Naive thymus-derived CD4-positive, alpha-beta T cell (primary cell): ENCODE measurements around the gene PNLIPRP2. TPM values are rescaled to one million over a fixed set of nuclear protein-coding genes. Genes with fewer than 3 reads are reported as not detected.
A peak's percentile ranks its signal among the peaks of the same experiment; 100 is the strongest.

Experiments used
- ATAC-seq: fragments of 150-1000 bp; cut with Tn5 transposase; 2 replicates; pipeline ENCODE4 v1.10.0; 2021; ENCODE audit warnings: mild to moderate bottlenecking, moderate library complexity
- CTCF ChIA-PET: fragments of 350-600 bp; sonication (Branson Sonifier 250); formaldehyde crosslinking; loops from one replicate; lab custom pipeline; 2021; ENCODE audit warnings: antibody characterized with exemption; lab: Charles Lee
- POLR2A ChIA-PET: fragments of 350-600 bp; sonication (Branson Sonifier 250); formaldehyde crosslinking; loops from one replicate; lab custom pipeline; 2021; ENCODE audit warnings: antibody characterized with exemption, inconsistent platforms; lab: Charles Lee
- DNase-seq, 9 donors: peaks; one replicate each; pipeline versions ENCODE4 v3.0.0 to v3.0.0-alpha.2; 2020 to 2022; ENCODE audit warnings: mixed read lengths in 1 of 9
- H3K27ac ChIP-seq: one replicate; pipeline ENCODE4 v1.7.0; 2013; ENCODE audit warnings: mild to moderate bottlenecking, low read depth, low read length, moderate library complexity
- H3K27me3 ChIP-seq, 2 donors: one replicate each; pipeline ENCODE4 v1.7.0; 2013; ENCODE audit warnings: low read length in 2 of 2, mild to moderate bottlenecking in 2 of 2, moderate library complexity in 2 of 2; ENCODE audit not compliant: control insufficient read depth in 2 of 2, insufficient read depth in 2 of 2
- H3K36me3 ChIP-seq, 3 experiments: 1 replicate in 2 of 3; 2 replicates in 1 of 3; pipeline ENCODE4 v1.7.0; 2013; ENCODE audit warnings: low read length in 3 of 3, mild to moderate bottlenecking in 3 of 3, moderate library complexity in 1 of 3; ENCODE audit not compliant: insufficient read depth in 3 of 3, control insufficient read depth in 2 of 3
- H3K4me1 ChIP-seq, 2 donors: one replicate each; pipeline ENCODE4 v1.7.0; 2013; ENCODE audit warnings: low read length in 2 of 2, mild to moderate bottlenecking in 2 of 2, moderate library complexity in 1 of 2; ENCODE audit not compliant: control insufficient read depth in 2 of 2, insufficient read depth in 2 of 2
- H3K4me3 ChIP-seq: 2 replicates; pipeline ENCODE4 v1.7.0; 2013; ENCODE audit warnings: mild to moderate bottlenecking, low read length
- H3K9me3 ChIP-seq, 3 experiments: 1 replicate in 2 of 3; 2 replicates in 1 of 3; pipeline ENCODE4 v1.7.0; 2013; ENCODE audit warnings: low read length in 3 of 3; ENCODE audit not compliant: control insufficient read depth in 2 of 3
- H3K27ac Mint-ChIP-seq, 9 donors: one replicate each; pipeline ENCODE4 v1.8.0; 2020 to 2022; ENCODE audit warnings: mixed read lengths in 9 of 9, mild to moderate bottlenecking in 8 of 9, moderate library complexity in 5 of 9, inconsistent platforms in 2 of 9
- H3K27me3 Mint-ChIP-seq, 5 donors: one replicate each; pipeline ENCODE4 v1.8.0; 2021 to 2022; ENCODE audit warnings: mixed read lengths in 5 of 5, mild to moderate bottlenecking in 1 of 5
- H3K36me3 Mint-ChIP-seq, 5 donors: one replicate each; pipeline ENCODE4 v1.8.0; 2020 to 2022; ENCODE audit warnings: mixed read lengths in 5 of 5, mild to moderate bottlenecking in 3 of 5, inconsistent platforms in 1 of 5
- H3K4me1 Mint-ChIP-seq, 7 donors: one replicate each; pipeline ENCODE4 v1.8.0; 2020 to 2022; ENCODE audit warnings: mixed read lengths in 7 of 7, mild to moderate bottlenecking in 3 of 7, inconsistent platforms in 1 of 7
- H3K4me3 Mint-ChIP-seq, 10 donors: one replicate each; pipeline ENCODE4 v1.8.0; 2020 to 2022; ENCODE audit warnings: mild to moderate bottlenecking in 10 of 10, mixed read lengths in 10 of 10, moderate library complexity in 6 of 10, inconsistent platforms in 2 of 10
- H3K9me3 Mint-ChIP-seq, 11 donors: one replicate each; pipeline ENCODE4 v1.8.0; 2020 to 2022; ENCODE audit warnings: mixed read lengths in 11 of 11, mild to moderate bottlenecking in 4 of 11, inconsistent platforms in 1 of 11, moderate library complexity in 1 of 11
- intact Hi-C, 2 donors: fragments of 100-400 bp; cut with micrococcal nuclease; formaldehyde crosslinking; loops; one replicate each; pipeline ENCODE4 v1.15.1; 2023
- polyA plus RNA-seq, 2 donors: library from polyadenylated mRNA; unstranded; fragments of 300-500 nt; fragmentation: Illumina TruSeq; gene quantifications; one replicate each; pipeline ENCODE4 v1.2.3, GENCODE V29; 2021
- total RNA-seq, 6 experiments: library from RNA in 5 of 6; stranded (reverse) in 5 of 6; gene quantifications; 1 replicate in 5 of 6; 2 replicates in 1 of 6; pipeline ENCODE4 v1.2.3 and lab custom pipeline; 2021 to 2026

The PNLIPRP2 gene
- total and polyA plus RNA-seq, 7 experiments from 2014 or later, result not detected

GRCh38 chr10:116669080-116669479 is 48.3 kb downstream of the PNLIPRP2 start:
- ChIA-PET POLR2A (no interaction called here), CTCF (no interaction called here)
- Mint-ChIP-seq H3K4me1 (no peaks in the 10 kb centered on the region), H3K36me3 (no peaks in the 10 kb centered on the region), H3K27me3 (peaks cover 15 to 51% (median 35%) of the 10 kb centered on the region in 5 donors), H3K27ac (no peak overlapping the region), H3K9me3 (peaks cover 0 to 4% (median 0%) of the 10 kb centered on the region in 11 donors), H3K4me3 (no peak overlapping the region)
- Histone ChIP-seq H3K4me3 (no peak overlapping the region), H3K27ac (no peak overlapping the region), H3K9me3 (no peaks in the 10 kb centered on the region), H3K36me3 (no peaks in the 10 kb centered on the region), H3K27me3 (peaks cover 0 to 2% of the 10 kb centered on the region in 2 donors), H3K4me1 (no peaks in the 10 kb centered on the region)
- intact Hi-C loops, result no loop called here
- DNase-seq (no peak), ATAC-seq (no peak)

- ATAC-seq (no peak), DNase-seq (no peak)
- POLR2A ChIA-PET, result no interaction called here
- no peaks in the 10 kb centered on the region for H3K4me1 ChIP-seq
- intact Hi-C loops, result no loop called here
- H3K4me3 ChIP-seq, result no peak overlapping the region
- no peaks in the 10 kb centered on the region for H3K9me3 ChIP-seq
- H3K36me3 Mint-ChIP-seq, result no peaks in the 10 kb centered on the region
- no peaks in the 10 kb centered on the region for H3K36me3 ChIP-seq
- H3K27ac Mint-ChIP-seq, result no peak overlapping the region
- peaks cover 15 to 52% (median 39%) of the 10 kb centered on the region in 5 donors for H3K27me3 Mint-ChIP-seq
- no peak overlapping the region for H3K27ac ChIP-seq
- peaks cover 0 to 4% (median 0%) of the 10 kb centered on the region in 11 donors for H3K9me3 Mint-ChIP-seq
- H3K4me3 Mint-ChIP-seq, result peak overlapping the region in 1 of 10 donors; percentile 36
- H3K4me1 Mint-ChIP-seq, result no peaks in the 10 kb centered on the region
- CTCF ChIA-PET, result no interaction called here
- H3K27me3 ChIP-seq, result peaks cover 0 to 2% of the 10 kb centered on the region in 2 donors
These were observed 49.3 kb downstream of the PNLIPRP2 start for GRCh38 chr10:116669832-116670644.

GRCh38 chr10:116670706-116671105 is 50.0 kb downstream of the PNLIPRP2 start:
- Mint-ChIP-seq H3K27ac (no peak overlapping the region), H3K4me1 (no peaks in the 10 kb centered on the region), H3K27me3 (peaks cover 15 to 52% (median 41%) of the 10 kb centered on the region in 5 donors), H3K9me3 (peaks cover 0 to 4% (median 0%) of the 10 kb centered on the region in 11 donors), H3K4me3 (peak overlapping the region in 1 of 10 donors; percentile 36), H3K36me3 (no peaks in the 10 kb centered on the region)
- ChIA-PET CTCF (no interaction called here), POLR2A (no interaction called here)
- no peak overlapping the region for H3K27ac ChIP-seq
- peaks cover 0 to 2% of the 10 kb centered on the region in 2 donors for H3K27me3 ChIP-seq
- H3K36me3 ChIP-seq, result no peaks in the 10 kb centered on the region
- H3K4me1 ChIP-seq, result no peaks in the 10 kb centered on the region
- no peak overlapping the region for H3K4me3 ChIP-seq
- intact Hi-C loops, result no loop called here
- no peaks in the 10 kb centered on the region for H3K9me3 ChIP-seq
- DNase-seq (no peak), ATAC-seq (no peak)

- DNase-seq (no peak), ATAC-seq (no peak)
- no peaks in the 10 kb centered on the region for H3K36me3 Mint-ChIP-seq
- H3K36me3 ChIP-seq, result no peaks in the 10 kb centered on the region
- H3K27me3 ChIP-seq, result peaks cover 0 to 2% of the 10 kb centered on the region in 2 donors
- H3K4me3 ChIP-seq, result no peak overlapping the region
- no peaks in the 10 kb centered on the region for H3K9me3 ChIP-seq
- H3K4me3 Mint-ChIP-seq, result no peak overlapping the region
- H3K4me1 Mint-ChIP-seq, result no peaks in the 10 kb centered on the region
- no peaks in the 10 kb centered on the region for H3K4me1 ChIP-seq
- ChIA-PET POLR2A (no interaction called here), CTCF (no interaction called here)
- intact Hi-C loops, result no loop called here
- peaks cover 0 to 4% (median 0%) of the 10 kb centered on the region in 11 donors for H3K9me3 Mint-ChIP-seq
- no peak overlapping the region for H3K27ac Mint-ChIP-seq
- peaks cover 15 to 58% (median 42%) of the 10 kb centered on the region in 5 donors for H3K27me3 Mint-ChIP-seq
- H3K27ac ChIP-seq, result no peak overlapping the region
These were observed 50.6 kb downstream of the PNLIPRP2 start for GRCh38 chr10:116671274-116671926.

GRCh38 chr10:116672891-116673290 is 52.1 kb downstream of the PNLIPRP2 start:
- Histone ChIP-seq H3K9me3 (no peaks in the 10 kb centered on the region), H3K4me3 (no peak overlapping the region), H3K27ac (no peak overlapping the region), H3K36me3 (no peaks in the 10 kb centered on the region), H3K27me3 (no peaks in the 10 kb centered on the region), H3K4me1 (no peaks in the 10 kb centered on the region)
- intact Hi-C loops, result no loop called here
- ChIA-PET CTCF (no interaction called here), POLR2A (no interaction called here)
- Mint-ChIP-seq H3K27ac (no peak overlapping the region), H3K4me1 (no peaks in the 10 kb centered on the region), H3K36me3 (no peaks in the 10 kb centered on the region), H3K9me3 (no peaks in the 10 kb centered on the region), H3K4me3 (no peak overlapping the region), H3K27me3 (peaks cover 15 to 48% (median 38%) of the 10 kb centered on the region in 5 donors)
- DNase-seq, result no peak
- no peak for ATAC-seq

GRCh38 chr10:116673866-116674265 is 53.1 kb downstream of the PNLIPRP2 start:
- Mint-ChIP-seq H3K4me1 (no peaks in the 10 kb centered on the region), H3K27ac (no peak overlapping the region), H3K9me3 (no peaks in the 10 kb centered on the region), H3K36me3 (no peaks in the 10 kb centered on the region), H3K4me3 (no peak overlapping the region), H3K27me3 (peaks cover 15 to 38% (median 32%) of the 10 kb centered on the region in 5 donors)
- no peaks in the 10 kb centered on the region for H3K9me3 ChIP-seq
- ChIA-PET POLR2A (no interaction called here), CTCF (no interaction called here)
- no peak overlapping the region for H3K27ac ChIP-seq
- H3K4me3 ChIP-seq, result no peak overlapping the region
- ATAC-seq (no peak), DNase-seq (no peak)
- H3K36me3 ChIP-seq, result no peaks in the 10 kb centered on the region
- intact Hi-C loops, result no loop called here
- H3K4me1 ChIP-seq, result no peaks in the 10 kb centered on the region
- H3K27me3 ChIP-seq, result peaks cover 0 to 5% of the 10 kb centered on the region in 2 donors
